HepG2 (cell line): ENCODE measurements around the gene C13orf46. TPM values are rescaled to one million over a fixed set of nuclear protein-coding genes. Genes with fewer than 3 reads are reported as not detected.

Experiments used
- ATAC-seq: fragments of 200-7000 bp; cut with Tn5 transposase; 3 replicates; pipeline ENCODE4 v1.9.1; 2020; ENCODE audit warnings: mild to moderate bottlenecking, moderate library complexity
- BruUV-seq: library from RNA; stranded (reverse); fragments of 400-500 nt; replicated peaks from 2 replicates; lab custom pipeline; 2021; lab: Mats Ljungman, UMichigan
- CTCF ChIA-PET: fragments of 300-600 bp; formaldehyde crosslinking; extraction: SDS; loops from one replicate; lab custom pipeline; 2021; ENCODE audit warnings: low total read pairs, inconsistent platforms, low intra/inter-chr PET ratio; lab: Yijun Ruan, JAX
- POLR2A ChIA-PET: fragments of 350-600 bp; sonication (Branson Sonifier 250); formaldehyde crosslinking; loops from one replicate; lab custom pipeline; 2020; ENCODE audit warnings: antibody characterized with exemption, inconsistent platforms; lab: Yijun Ruan, JAX
- DNase-seq: peaks from one replicate; pipeline ENCODE4 v3.0.0-alpha.2; 2015; ENCODE audit warnings: low spot score
- FAIRE-seq: peaks from 3 replicates; lab custom pipeline; 2011; peaks lifted over from hg19 to GRCh38; lab: Jason Lieb, UNC
- H2AFZ ChIP-seq: one replicate; pipeline ENCODE4 v1.6.1; 2011; ENCODE audit warnings: low read length, inconsistent platforms
- H3K27ac ChIP-seq: fragments of 300-600 bp; 3 replicates; pipeline ENCODE4 v1.8.0; 2011; ENCODE audit warnings: mixed run types, mild to moderate bottlenecking, mixed read lengths, low read length, inconsistent platforms; ENCODE audit not compliant: insufficient read depth; ENCODE audit errors: extremely low read length
- H3K27me3 ChIP-seq, 2 experiments: fragments of 200-600 bp in 1 of 2; 2 replicates in 1 of 2; 3 replicates in 1 of 2; pipeline versions ENCODE4 v1.6.0 to v1.8.0; 2011; ENCODE audit warnings: low read length in 2 of 2, mild to moderate bottlenecking in 2 of 2, moderate library complexity in 2 of 2, inconsistent platforms in 1 of 2; ENCODE audit not compliant: insufficient read depth in 2 of 2, control insufficient read depth in 1 of 2
- H3K36me3 ChIP-seq, 2 experiments: fragments of 200-600 bp in 1 of 2; replicated peaks in 1 of 2; 2 replicates in 1 of 2; 3 replicates in 1 of 2; pipeline versions ENCODE4 v1.5.1 to v1.8.0; 2011; ENCODE audit warnings: low read length in 2 of 2, inconsistent platforms in 1 of 2; ENCODE audit not compliant: insufficient read depth in 2 of 2, control insufficient read depth in 1 of 2
- H3K4me1 ChIP-seq: 2 replicates; pipeline ENCODE4 v1.5.1; 2012; ENCODE audit warnings: low read length, inconsistent platforms; ENCODE audit not compliant: insufficient read depth
- H3K4me2 ChIP-seq: 2 replicates; pipeline ENCODE4 v1.6.0; 2011; ENCODE audit warnings: low read depth, low read length, inconsistent platforms
- H3K4me3 ChIP-seq, 3 experiments: fragments of 200-600 bp in 1 of 3; sonication (generic), shearing (Covaris generic) in 1 of 3; replicated peaks in 1 of 3; 2 replicates each; pipeline ENCODE4 v1.5.1; 2011 to 2016; ENCODE audit warnings: low read length in 3 of 3, inconsistent platforms in 2 of 3, low read depth in 2 of 3, mild to moderate bottlenecking in 2 of 3, control low read depth in 1 of 3, mixed read lengths in 1 of 3; ENCODE audit not compliant: insufficient read depth in 1 of 3
- H3K79me2 ChIP-seq: one replicate; pipeline ENCODE4 v1.6.1; 2011; ENCODE audit warnings: low read length, inconsistent platforms; ENCODE audit not compliant: insufficient read depth
- H3K9ac ChIP-seq: 2 replicates; pipeline ENCODE4 v1.6.0; 2011; ENCODE audit warnings: mild to moderate bottlenecking, low read depth, low read length, inconsistent platforms; ENCODE audit not compliant: insufficient read depth
- H3K9me3 ChIP-seq: 2 replicates; pipeline ENCODE4 v1.5.1; 2012; ENCODE audit warnings: mild to moderate bottlenecking, low read length
- H4K20me1 ChIP-seq: 2 replicates; pipeline ENCODE4 v1.6.0; 2011; ENCODE audit warnings: inconsistent platforms, mild to moderate bottlenecking, low read length, moderate library complexity; ENCODE audit not compliant: insufficient read depth
- ATF7 ChIP-seq, 2 experiments: fragments of 450-650 bp in 1 of 2; sonication (generic) in 1 of 2; formaldehyde crosslinking in 1 of 2; IDR thresholded peaks; 2 replicates each; pipeline versions ENCODE4 v1.4.0 to v1.6.1; 2016 to 2020; ENCODE audit warnings: antibody characterized with exemption in 1 of 2, mild to moderate bottlenecking in 1 of 2, missing genetic modification reagents in 1 of 2
- BCL6 ChIP-seq: IDR thresholded peaks from 2 replicates; pipeline ENCODE4 v1.6.1; 2016; ENCODE audit warnings: missing genetic modification reagents, missing compliant biosample characterization
- GPN1 ChIP-seq: sonication (generic); formaldehyde crosslinking; IDR thresholded peaks from 2 replicates; pipeline ENCODE4 v1.5.1; 2020; ENCODE audit warnings: missing genetic modification reagents, borderline replicate concordance
- SMC3 ChIP-seq: IDR thresholded peaks from 2 replicates; pipeline ENCODE4 v1.6.1; 2011; ENCODE audit warnings: low read length, improper control_type of control experiment
- SNAPC5 ChIP-seq: sonication (generic); formaldehyde crosslinking; IDR thresholded peaks from 2 replicates; pipeline ENCODE4 v1.8.1; 2023; ENCODE audit warnings: mild to moderate bottlenecking, missing genetic modification reagents, borderline replicate concordance
- TBX3 ChIP-seq: fragments of 450-650 bp; IDR thresholded peaks from 2 replicates; pipeline ENCODE4 v1.6.1; 2017; ENCODE audit warnings: antibody characterized with exemption, mild to moderate bottlenecking, inconsistent platforms, borderline replicate concordance
- THYN1 ChIP-seq: sonication (generic); formaldehyde crosslinking; IDR thresholded peaks from 2 replicates; pipeline ENCODE4 v1.8.1; 2023; ENCODE audit warnings: low read depth, mild to moderate bottlenecking, moderate library complexity, missing genetic modification reagents, borderline replicate concordance
- ZBTB38 ChIP-seq: sonication (generic); formaldehyde crosslinking; IDR thresholded peaks from 2 replicates; pipeline ENCODE4 v1.5.1; 2020; ENCODE audit warnings: mild to moderate bottlenecking, missing genetic modification reagents
- ZNF260 ChIP-seq: sonication (generic); formaldehyde crosslinking; IDR thresholded peaks from 2 replicates; pipeline ENCODE4 v1.4.0; 2020; ENCODE audit warnings: missing genetic modification reagents, low read depth, mild to moderate bottlenecking, borderline replicate concordance
- ZNF30 ChIP-seq: sonication (generic); formaldehyde crosslinking; IDR thresholded peaks from 2 replicates; pipeline ENCODE4 v1.5.0; 2020; ENCODE audit warnings: mild to moderate bottlenecking, missing genetic modification reagents
- ZNF44 ChIP-seq: sonication (generic); formaldehyde crosslinking; IDR thresholded peaks from 2 replicates; pipeline ENCODE4 v1.5.1; 2020; ENCODE audit warnings: mild to moderate bottlenecking, missing genetic modification reagents
- ZNF605 ChIP-seq: sonication (generic); formaldehyde crosslinking; IDR thresholded peaks from 2 replicates; pipeline ENCODE4 v1.8.0; 2022; ENCODE audit warnings: mild to moderate bottlenecking, missing genetic modification reagents
- WGBS: methylation state at CpG from one replicate; pipeline ENCODE4 v1.1.6; 2017; ENCODE audit warnings: low lambda C conversion rate; 5-methylcytosine and 5-hydroxymethylcytosine counted together
- in situ Hi-C: cut with HindIII; loops from 2 replicates; pipeline ENCODE4 v1.10.0; 2017; ENCODE audit warnings: low pct_unique_long_range_greater_than_20kb; ENCODE audit not compliant: extremely low pct_ligation_motif_present
- intact Hi-C: fragments of 100-400 bp; cut with micrococcal nuclease; formaldehyde crosslinking; loops from one replicate; pipeline ENCODE4 v1.10.0; 2022; ENCODE audit not compliant: unreplicated experiment
- polyA plus RNA-seq, 8 experiments: library from polyadenylated mRNA; depleted of rRNA in 3 of 8; stranded (reverse) in 7 of 8; unstranded in 1 of 8; fragments of >200 nt; fragmentation: Illumina TruSeq in 4 of 8; extraction: Trizol in 4 of 8; gene quantifications; 2 replicates each; pipeline versions ENCODE4 v1.2.1 to v1.2.3, GENCODE V29; 2011 to 2016; ENCODE audit warnings: low read depth in 4 of 8, missing spikeins in 1 of 8, mixed read lengths in 1 of 8; ENCODE audit not compliant: insufficient read depth in 1 of 8
- total RNA-seq, 5 experiments: library from RNA; depleted of rRNA; stranded (reverse); fragments of >200 nt; fragmentation: Illumina TruSeq; extraction: Trizol; gene quantifications; 2 replicates each; pipeline ENCODE4 v1.2.3, GENCODE V29; 2016; ENCODE audit warnings: low read depth in 1 of 5
- TF ChIP-seq, protein P1 (sequence below): sonication (generic); formaldehyde crosslinking; IDR thresholded peaks from 2 replicates; pipeline ENCODE4 v1.8.1; 2023; ENCODE audit warnings: missing genetic modification reagents, inconsistent platforms, borderline replicate concordance
- TF ChIP-seq, protein P2 (sequence below): sonication (generic); formaldehyde crosslinking; IDR thresholded peaks from 2 replicates; pipeline ENCODE4 v1.5.0; 2020; ENCODE audit warnings: mild to moderate bottlenecking, missing genetic modification reagents, borderline replicate concordance
- TF ChIP-seq, protein P3 (sequence below): sonication (generic); formaldehyde crosslinking; conservative IDR thresholded peaks from 2 replicates; pipeline ENCODE4 v1.4.0; 2020; ENCODE audit warnings: mild to moderate bottlenecking, missing genetic modification reagents, moderate library complexity

Gene C13orf46
- total and polyA plus RNA-seq, 2 of the 13 experiments (the other 11 are each of a cell fraction or from before 2014, with no cell fraction given), result 0.01 TPM; not detected in 1

DNA sequence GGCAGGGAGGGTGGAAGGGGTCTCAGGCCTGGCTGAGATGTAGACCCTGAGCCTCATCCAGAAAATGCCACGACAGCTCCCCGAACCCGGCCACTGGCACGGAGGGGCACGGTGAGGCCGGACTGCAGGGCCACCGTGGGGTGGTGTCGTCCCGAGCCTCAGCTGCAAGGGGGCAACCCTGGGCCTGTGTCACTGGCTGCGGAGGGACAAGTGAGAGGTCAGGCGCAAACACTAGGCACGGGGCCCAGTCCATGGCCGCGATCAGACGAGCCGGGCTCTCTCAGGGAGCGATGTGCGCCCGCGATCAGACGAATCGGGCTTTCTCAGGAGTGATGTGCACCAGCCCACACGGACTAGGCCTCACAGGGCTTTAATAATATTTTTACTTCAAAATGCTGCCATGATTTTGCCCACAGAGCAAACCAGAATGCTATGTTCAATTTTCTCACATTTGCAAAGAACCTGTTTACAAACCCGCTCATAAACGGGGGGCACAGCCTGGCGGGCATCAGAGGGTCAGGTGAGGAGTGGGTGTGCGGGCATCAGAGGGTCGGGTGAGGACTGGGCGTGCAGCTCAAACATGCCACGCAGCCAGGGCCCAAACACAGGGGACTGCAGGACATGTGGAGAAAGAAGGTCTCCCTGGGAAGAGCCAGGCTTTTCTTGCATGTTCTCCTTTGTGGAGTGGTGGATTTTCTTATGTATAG is 42.6 kb upstream of the C13orf46 start:
- no peak for ATAC-seq
- POLR2A ChIA-PET, result no interaction called here
- intact Hi-C loops (no loop called here), in situ Hi-C loops (no loop called here)
- FAIRE-seq, result no peak
- H3K4me2 ChIP-seq, result no peak overlapping the region
- H3K79me2 ChIP-seq, result no peaks in the 10 kb centered on the region
- H3K9me3 ChIP-seq, result no peaks in the 10 kb centered on the region
- H3K27me3 ChIP-seq, result peaks cover 6 to 47% of the 10 kb centered on the region in 2 experiments; a peak in 4 of 5 replicates
- H3K4me1 ChIP-seq, result no peaks in the 10 kb centered on the region
- BruUV-seq, result no TSS peak
- no peak overlapping the region for H3K4me3 ChIP-seq
- 42% methylated on average over 12 of the region's 30 CpGs for WGBS
- H4K20me1 ChIP-seq, result no peaks in the 10 kb centered on the region
- CTCF ChIA-PET, result no interaction called here
- no peak overlapping the region for H3K9ac ChIP-seq
- no peak for DNase-seq
- H2AFZ ChIP-seq, result no peak overlapping the region
- no peak overlapping the region for H3K27ac ChIP-seq
- no peaks in the 10 kb centered on the region for H3K36me3 ChIP-seq
- TF ChIP-seq, protein P1, sequence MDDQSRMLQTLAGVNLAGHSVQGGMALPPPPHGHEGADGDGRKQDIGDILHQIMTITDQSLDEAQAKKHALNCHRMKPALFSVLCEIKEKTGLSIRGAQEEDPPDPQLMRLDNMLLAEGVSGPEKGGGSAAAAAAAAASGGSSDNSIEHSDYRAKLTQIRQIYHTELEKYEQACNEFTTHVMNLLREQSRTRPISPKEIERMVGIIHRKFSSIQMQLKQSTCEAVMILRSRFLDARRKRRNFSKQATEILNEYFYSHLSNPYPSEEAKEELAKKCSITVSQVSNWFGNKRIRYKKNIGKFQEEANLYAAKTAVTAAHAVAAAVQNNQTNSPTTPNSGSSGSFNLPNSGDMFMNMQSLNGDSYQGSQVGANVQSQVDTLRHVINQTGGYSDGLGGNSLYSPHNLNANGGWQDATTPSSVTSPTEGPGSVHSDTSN (CRISPR knock-in tag), result no peak
- TF ChIP-seq SNAPC5 (CRISPR knock-in tag) (no peak), THYN1 (no peak), TBX3 (no peak), SMC3 (no peak), ATF7 (IDR thresholded peaks at IDR 0.05) (no peak), ATF7 (CRISPR knock-in tag; IDR thresholded peaks at IDR 0.05) (no peak), ZNF605 (no peak), BCL6 (CRISPR knock-in tag) (no peak), ZBTB38 (CRISPR knock-in tag) (no peak), ZNF44 (CRISPR knock-in tag) (no peak), ZNF260 (CRISPR knock-in tag) (no peak), GPN1 (CRISPR knock-in tag) (no peak), ZNF30 (CRISPR knock-in tag) (no peak)
- TF ChIP-seq, protein P2, sequence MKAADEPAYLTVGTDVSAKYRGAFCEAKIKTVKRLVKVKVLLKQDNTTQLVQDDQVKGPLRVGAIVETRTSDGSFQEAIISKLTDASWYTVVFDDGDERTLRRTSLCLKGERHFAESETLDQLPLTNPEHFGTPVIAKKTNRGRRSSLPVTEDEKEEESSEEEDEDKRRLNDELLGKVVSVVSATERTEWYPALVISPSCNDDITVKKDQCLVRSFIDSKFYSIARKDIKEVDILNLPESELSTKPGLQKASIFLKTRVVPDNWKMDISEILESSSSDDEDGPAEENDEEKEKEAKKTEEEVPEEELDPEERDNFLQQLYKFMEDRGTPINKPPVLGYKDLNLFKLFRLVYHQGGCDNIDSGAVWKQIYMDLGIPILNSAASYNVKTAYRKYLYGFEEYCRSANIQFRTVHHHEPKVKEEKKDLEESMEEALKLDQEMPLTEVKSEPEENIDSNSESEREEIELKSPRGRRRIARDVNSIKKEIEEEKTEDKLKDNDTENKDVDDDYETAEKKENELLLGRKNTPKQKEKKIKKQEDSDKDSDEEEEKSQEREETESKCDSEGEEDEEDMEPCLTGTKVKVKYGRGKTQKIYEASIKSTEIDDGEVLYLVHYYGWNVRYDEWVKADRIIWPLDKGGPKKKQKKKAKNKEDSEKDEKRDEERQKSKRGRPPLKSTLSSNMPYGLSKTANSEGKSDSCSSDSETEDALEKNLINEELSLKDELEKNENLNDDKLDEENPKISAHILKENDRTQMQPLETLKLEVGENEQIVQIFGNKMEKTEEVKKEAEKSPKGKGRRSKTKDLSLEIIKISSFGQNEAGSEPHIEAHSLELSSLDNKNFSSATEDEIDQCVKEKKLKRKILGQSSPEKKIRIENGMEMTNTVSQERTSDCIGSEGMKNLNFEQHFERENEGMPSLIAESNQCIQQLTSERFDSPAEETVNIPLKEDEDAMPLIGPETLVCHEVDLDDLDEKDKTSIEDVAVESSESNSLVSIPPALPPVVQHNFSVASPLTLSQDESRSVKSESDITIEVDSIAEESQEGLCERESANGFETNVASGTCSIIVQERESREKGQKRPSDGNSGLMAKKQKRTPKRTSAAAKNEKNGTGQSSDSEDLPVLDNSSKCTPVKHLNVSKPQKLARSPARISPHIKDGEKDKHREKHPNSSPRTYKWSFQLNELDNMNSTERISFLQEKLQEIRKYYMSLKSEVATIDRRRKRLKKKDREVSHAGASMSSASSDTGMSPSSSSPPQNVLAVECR (CRISPR knock-in tag), result no peak
- TF ChIP-seq, protein P3, sequence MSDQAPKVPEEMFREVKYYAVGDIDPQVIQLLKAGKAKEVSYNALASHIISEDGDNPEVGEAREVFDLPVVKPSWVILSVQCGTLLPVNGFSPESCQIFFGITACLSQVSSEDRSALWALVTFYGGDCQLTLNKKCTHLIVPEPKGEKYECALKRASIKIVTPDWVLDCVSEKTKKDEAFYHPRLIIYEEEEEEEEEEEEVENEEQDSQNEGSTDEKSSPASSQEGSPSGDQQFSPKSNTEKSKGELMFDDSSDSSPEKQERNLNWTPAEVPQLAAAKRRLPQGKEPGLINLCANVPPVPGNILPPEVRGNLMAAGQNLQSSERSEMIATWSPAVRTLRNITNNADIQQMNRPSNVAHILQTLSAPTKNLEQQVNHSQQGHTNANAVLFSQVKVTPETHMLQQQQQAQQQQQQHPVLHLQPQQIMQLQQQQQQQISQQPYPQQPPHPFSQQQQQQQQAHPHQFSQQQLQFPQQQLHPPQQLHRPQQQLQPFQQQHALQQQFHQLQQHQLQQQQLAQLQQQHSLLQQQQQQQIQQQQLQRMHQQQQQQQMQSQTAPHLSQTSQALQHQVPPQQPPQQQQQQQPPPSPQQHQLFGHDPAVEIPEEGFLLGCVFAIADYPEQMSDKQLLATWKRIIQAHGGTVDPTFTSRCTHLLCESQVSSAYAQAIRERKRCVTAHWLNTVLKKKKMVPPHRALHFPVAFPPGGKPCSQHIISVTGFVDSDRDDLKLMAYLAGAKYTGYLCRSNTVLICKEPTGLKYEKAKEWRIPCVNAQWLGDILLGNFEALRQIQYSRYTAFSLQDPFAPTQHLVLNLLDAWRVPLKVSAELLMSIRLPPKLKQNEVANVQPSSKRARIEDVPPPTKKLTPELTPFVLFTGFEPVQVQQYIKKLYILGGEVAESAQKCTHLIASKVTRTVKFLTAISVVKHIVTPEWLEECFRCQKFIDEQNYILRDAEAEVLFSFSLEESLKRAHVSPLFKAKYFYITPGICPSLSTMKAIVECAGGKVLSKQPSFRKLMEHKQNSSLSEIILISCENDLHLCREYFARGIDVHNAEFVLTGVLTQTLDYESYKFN (CRISPR knock-in tag), result no peak
